Fibroblast of lung (primary cell): ENCODE results near the gene IMPDH1. TPM values are rescaled to one million over a fixed set of nuclear protein-coding genes. Genes with fewer than 3 reads are reported as not detected.

Experiments used
- DNase-seq, 2 donors: peaks; one replicate each; pipeline versions ENCODE4 v3.0.0 to v3.0.0-alpha.2; 2010; ENCODE audit warnings: low read depth in 2 of 2
- H2AFZ ChIP-seq: 2 replicates; pipeline ENCODE4 v1.5.1; 2012; ENCODE audit warnings: low read length, control low read depth, inconsistent platforms
- H3K27ac ChIP-seq: 2 replicates; pipeline ENCODE4 v1.5.1; 2011; ENCODE audit warnings: low read length, control low read depth; ENCODE audit not compliant: insufficient read depth
- H3K27me3 ChIP-seq: 2 replicates; pipeline ENCODE4 v1.5.1; 2011; ENCODE audit warnings: mild to moderate bottlenecking, low read length; ENCODE audit not compliant: control insufficient read depth, insufficient read depth
- H3K36me3 ChIP-seq: 2 replicates; pipeline ENCODE4 v1.5.1; 2011; ENCODE audit warnings: low read length; ENCODE audit not compliant: control insufficient read depth, insufficient read depth
- H3K4me1 ChIP-seq: 2 replicates; pipeline ENCODE4 v1.5.1; 2011; ENCODE audit warnings: low read length; ENCODE audit not compliant: control insufficient read depth, insufficient read depth; ENCODE audit errors: extremely low read depth
- H3K4me2 ChIP-seq: 2 replicates; pipeline ENCODE4 v1.5.1; 2011; ENCODE audit warnings: low read length, control low read depth; ENCODE audit not compliant: insufficient read depth; ENCODE audit errors: extremely low read depth
- H3K4me3 ChIP-seq, 4 experiments: fragments of 200-600 bp in 1 of 4; sonication (generic) in 1 of 4; replicated peaks in 1 of 4; 2 replicates each; pipeline ENCODE4 v1.5.1; 2011 to 2016; ENCODE audit warnings: low read length in 4 of 4, low read depth in 3 of 4, mild to moderate bottlenecking in 3 of 4, control low read depth in 2 of 4, inconsistent platforms in 1 of 4, mixed read lengths in 1 of 4; ENCODE audit not compliant: insufficient read depth in 1 of 4; ENCODE audit errors: control extremely low read depth in 1 of 4
- H3K79me2 ChIP-seq: 2 replicates; pipeline ENCODE4 v1.5.1; 2012; ENCODE audit warnings: mild to moderate bottlenecking, low read length, inconsistent platforms; ENCODE audit not compliant: control insufficient read depth, insufficient read depth
- H3K9ac ChIP-seq: 2 replicates; pipeline ENCODE4 v1.5.1; 2011; ENCODE audit warnings: mild to moderate bottlenecking, low read length, control low read depth; ENCODE audit not compliant: insufficient read depth
- H3K9me3 ChIP-seq: 2 replicates; pipeline ENCODE4 v1.5.1; 2012; ENCODE audit warnings: low read depth, low read length; ENCODE audit not compliant: control insufficient read depth, insufficient read depth
- H4K20me1 ChIP-seq: 2 replicates; pipeline ENCODE4 v1.5.1; 2011; ENCODE audit warnings: low read length; ENCODE audit not compliant: control insufficient read depth, insufficient read depth; ENCODE audit errors: extremely low read depth
- CTCF ChIP-seq, 2 donors: IDR thresholded peaks in 1 of 2; conservative IDR thresholded peaks in 1 of 2; 1 replicate in 1 of 2; 2 replicates in 1 of 2; pipeline ENCODE4 v1.5.1; 2011 to 2012; ENCODE audit warnings: low read length in 2 of 2, control low read depth in 1 of 2, inconsistent platforms in 1 of 2, low read depth in 1 of 2, mild to moderate bottlenecking in 1 of 2
- EZH2 ChIP-seq: IDR thresholded peaks from 2 replicates; pipeline ENCODE4 v1.5.1; 2012; ENCODE audit warnings: low read length, control low read depth, mild to moderate bottlenecking; ENCODE audit errors: missing control alignments
- polyA plus RNA-seq, 2 donors: library from polyadenylated mRNA; depleted of rRNA in 1 of 2; stranded (reverse) in 1 of 2; unstranded in 1 of 2; fragments of >200 nt; gene quantifications; 2 replicates each; pipeline ENCODE4 v1.2.1, GENCODE V29; 2011 to 2012; ENCODE audit warnings: missing spikeins in 1 of 2
- total RNA-seq: library from RNA; depleted of rRNA; stranded (reverse); fragments of >200 nt; gene quantifications from 2 replicates; pipeline ENCODE4 v1.2.1, GENCODE V29; 2014

Gene IMPDH1
- total and polyA plus RNA-seq, 2 donors (not counting 1 experiment from before 2014, with no cell fraction given): 30.2 to 56.5 TPM

GRCh38 chr7:128380483-128381106 lies 29.2 kb downstream of the IMPDH1 start:
- no peak overlapping the region for H3K27ac ChIP-seq

GRCh38 chr7:128379900-128380479 lies 29.8 kb downstream of the IMPDH1 start:
- Histone ChIP-seq H3K4me1 (no peaks in the 10 kb centered on the region), H3K79me2 (no peaks in the 10 kb centered on the region), H3K9ac (no peak overlapping the region), H3K4me2 (no peak overlapping the region), H2AFZ (no peak overlapping the region), H3K4me3 (no peak overlapping the region), H3K36me3 (no peaks in the 10 kb centered on the region), H3K27me3 (peaks cover 12% of the 10 kb centered on the region), H3K27ac (no peak overlapping the region), H3K9me3 (no peaks in the 10 kb centered on the region), H4K20me1 (no peaks in the 10 kb centered on the region)
- DNase-seq: no peak
- TF ChIP-seq CTCF (conservative IDR thresholded peaks at IDR 0.05 in 1 of 2, IDR thresholded peaks at IDR 0.05 in 1 of 2; ENCODE audit: low read depth in 1 of 2, low read length in 2 of 2): no peak
- no peak for TF ChIP-seq EZH2

More at GRCh38 chr7:128380483-128381106, 29.2 kb downstream of the IMPDH1 start:
- H3K4me2 ChIP-seq: no peak overlapping the region
- H3K36me3 ChIP-seq: no peaks in the 10 kb centered on the region
- H4K20me1 ChIP-seq: no peaks in the 10 kb centered on the region
- no peak overlapping the region for H3K9ac ChIP-seq
- no peaks in the 10 kb centered on the region for H3K79me2 ChIP-seq
- no peak for TF ChIP-seq CTCF (conservative IDR thresholded peaks at IDR 0.05 in 1 of 2, IDR thresholded peaks at IDR 0.05 in 1 of 2; ENCODE audit: low read depth in 1 of 2, low read length in 2 of 2)
- no peak for TF ChIP-seq EZH2
- no peak for DNase-seq
- no peaks in the 10 kb centered on the region for H3K4me1 ChIP-seq
- no peak overlapping the region for H3K4me3 ChIP-seq
- H3K27me3 ChIP-seq: peaks cover 12% of the 10 kb centered on the region
- no peak overlapping the region for H2AFZ ChIP-seq
- H3K9me3 ChIP-seq: no peaks in the 10 kb centered on the region

GRCh38 chr7:128378637-128379036 lies 31.1 kb downstream of the IMPDH1 start:
- Histone ChIP-seq H4K20me1 (no peaks in the 10 kb centered on the region), H2AFZ (no peak overlapping the region), H3K4me1 (no peaks in the 10 kb centered on the region), H3K9me3 (no peaks in the 10 kb centered on the region), H3K9ac (no peak overlapping the region), H3K36me3 (no peaks in the 10 kb centered on the region), H3K4me3 (no peak overlapping the region), H3K4me2 (no peak overlapping the region), H3K79me2 (no peaks in the 10 kb centered on the region), H3K27me3 (peaks cover 19% of the 10 kb centered on the region), H3K27ac (no peak overlapping the region)
- no peak for DNase-seq
- TF ChIP-seq CTCF (conservative IDR thresholded peaks at IDR 0.05 in 1 of 2, IDR thresholded peaks at IDR 0.05 in 1 of 2; ENCODE audit: low read depth in 1 of 2, low read length in 2 of 2): no peak
- TF ChIP-seq EZH2: no peak
